ENCODE data around the gene LAMC1. TPM values are rescaled to one million over a fixed set of nuclear protein-coding genes. Genes with fewer than 3 reads are reported as not detected.

Gene LAMC1
- total and polyA plus RNA-seq, 10 of the 15 experiments (the other 5 are each of a cell fraction or from before 2014, with no cell fraction given): 4.6 to 51.4 (median 25.6) TPM

- in situ Hi-C loops (cut with MboI) (no loop called here), intact Hi-C loops (cut with micrococcal nuclease; ENCODE audit: unreplicated experiment) (no loop called here)
- BruUV-seq (replicated peaks): no TSS peak
- Histone ChIP-seq H3K4me2 (ENCODE audit: control insufficient read depth, insufficient read depth) (no peak overlapping the region), H3K9me3 (replicated peaks; ENCODE audit: control insufficient read depth, insufficient read depth, low read length) (no peaks in the 10 kb centered on the region; the same call in 2 of the 3 replicates), H3K36me3 (ENCODE audit: control insufficient read depth in 2 of 2, insufficient read depth in 2 of 2, low read length in 1 of 2) (no peaks in the 10 kb centered on the region), H3K27me3 (replicated peaks in 1 of 2; ENCODE audit: control insufficient read depth in 2 of 2, insufficient read depth in 2 of 2, low read length in 1 of 2) (no peaks in the 10 kb centered on the region), H3K79me2 (ENCODE audit: control insufficient read depth, insufficient read depth, low read length) (no peaks in the 10 kb centered on the region; the same call in 1 of the 2 replicates), H3K9ac (ENCODE audit: control insufficient read depth, insufficient read depth, low read length) (no peak overlapping the region), H2AFZ (ENCODE audit: control insufficient read depth, low read depth, low read length) (no peak overlapping the region), H4K20me1 (ENCODE audit: control insufficient read depth, insufficient read depth) (no peaks in the 10 kb centered on the region), H3K27ac (ENCODE audit: control insufficient read depth, insufficient read depth) (no peak overlapping the region), H3K4me3 (no peak overlapping the region), H3K4me1 (ENCODE audit: control insufficient read depth, insufficient read depth, low read length) (peaks cover 14% of the 10 kb centered on the region)
- RAD21 ChIA-PET (ENCODE audit: unreplicated experiment): no interaction called here
- DNase-seq (ENCODE audit: low read depth, low spot score) (no peak), FAIRE-seq (no peak), ATAC-seq (no peak)
- POLR2A ChIA-PET: no interaction called here
- TF ChIP-seq NFYB (IDR thresholded peaks at IDR 0.05; ENCODE audit: insufficient read depth, low read depth, low read length): no peak
- 0% methylated on average over 1 of the region's 1 CpG for WGBS (ENCODE audit: insufficient coverage, insufficient replicate concordance, low lambda C conversion rate, missing lambda C conversion rate)
- SMC1A ChIA-PET (ENCODE audit: uncharacterized antibody, unreplicated experiment): interaction anchor here (0.6 to 1.6 kb wide), 2 partner anchors 8 to 39 kb away, joined by 4 to 5 read pairs; no protein-coding TSS in a partner anchor
- CTCF ChIA-PET: interaction anchor here (1.3 to 1.8 kb wide), 2 partner anchors 9 kb away, joined by 3 read pairs; no protein-coding TSS in a partner anchor
These were observed 40.1 kb downstream of the LAMC1 start for GRCh38 chr1:183063349-183063748.

- Histone ChIP-seq H4K20me1 (ENCODE audit: control insufficient read depth, insufficient read depth) (no peaks in the 10 kb centered on the region), H3K4me2 (ENCODE audit: control insufficient read depth, insufficient read depth) (no peak overlapping the region), H3K36me3 (ENCODE audit: control insufficient read depth in 2 of 2, insufficient read depth in 2 of 2, low read length in 1 of 2) (no peaks in the 10 kb centered on the region), H3K4me3 (no peak overlapping the region), H3K4me1 (ENCODE audit: control insufficient read depth, insufficient read depth, low read length) (peaks cover 14% of the 10 kb centered on the region), H3K79me2 (ENCODE audit: control insufficient read depth, insufficient read depth, low read length) (no peaks in the 10 kb centered on the region; the same call in 1 of the 2 replicates), H3K27me3 (replicated peaks in 1 of 2; ENCODE audit: control insufficient read depth in 2 of 2, insufficient read depth in 2 of 2, low read length in 1 of 2) (no peaks in the 10 kb centered on the region), H3K9me3 (replicated peaks; ENCODE audit: control insufficient read depth, insufficient read depth, low read length) (no peaks in the 10 kb centered on the region; the same call in 2 of the 3 replicates), H2AFZ (ENCODE audit: control insufficient read depth, low read depth, low read length) (no peak overlapping the region), H3K9ac (ENCODE audit: control insufficient read depth, insufficient read depth, low read length) (no peak overlapping the region), H3K27ac (ENCODE audit: control insufficient read depth, insufficient read depth) (no peak overlapping the region)
- SMC1A ChIA-PET (ENCODE audit: uncharacterized antibody, unreplicated experiment): interaction anchor here (0.9 to 1.5 kb wide), 6 partner anchors 8 to 102 kb away, joined by 4 to 7 read pairs (median 5); no protein-coding TSS in a partner anchor
- RAD21 ChIA-PET (ENCODE audit: unreplicated experiment): interaction anchor here (0.9 to 1.1 kb wide), 2 partner anchors 8 to 38 kb away, joined by 3 read pairs; no protein-coding TSS in a partner anchor
- POLR2A ChIA-PET: interaction anchor here (1.1 kb wide), 1 partner anchor 15 kb away, joined by 3 read pairs; no protein-coding TSS in a partner anchor
- FAIRE-seq: no peak
- no peak for DNase-seq (ENCODE audit: low read depth, low spot score)
- TF ChIP-seq MYB (IDR thresholded peaks at IDR 0.05; ENCODE audit: borderline replicate concordance, low read depth, low read length) (no peak), CEBPZ (IDR thresholded peaks at IDR 0.05; ENCODE audit: low read depth, low read length) (no peak), ESRRA (IDR thresholded peaks at IDR 0.05; ENCODE audit: low read length) (no peak), EED (IDR thresholded peaks at IDR 0.05; ENCODE audit: low read depth) (no peak), PKNOX1 (IDR thresholded peaks at IDR 0.05) (no peak), MYC (IDR thresholded peaks at IDR 0.05; ENCODE audit: insufficient read depth, insufficient read length, insufficient replicate concordance, low read length, severe bottlenecking) (no peak), RELB (IDR thresholded peaks at IDR 0.05; ENCODE audit: low read depth) (no peak), BACH1 (IDR thresholded peaks at IDR 0.05; ENCODE audit: borderline replicate concordance) (no peak), ZNF217 (IDR thresholded peaks at IDR 0.05) (no peak)
- no peak for ATAC-seq
- CTCF ChIA-PET: interaction anchor here (1.3 to 1.4 kb wide), 2 partner anchors 40 to 103 kb away, joined by 3 read pairs; no protein-coding TSS in a partner anchor
- intact Hi-C loops (cut with micrococcal nuclease; ENCODE audit: unreplicated experiment) (no loop called here), in situ Hi-C loops (cut with MboI) (no loop called here)
- 95% methylated on average over 6 of the region's 6 CpGs for WGBS (ENCODE audit: insufficient coverage, insufficient replicate concordance, low lambda C conversion rate, missing lambda C conversion rate)
- no TSS peak for BruUV-seq (replicated peaks)
These were observed 42.0 kb downstream of the LAMC1 start for GRCh38 chr1:183065168-183065706.
